ENCODE results near the gene NRP2.

Gene NRP2

GRCh38 chr2:205733648-205734047 is 51.3 kb downstream of the NRP2 start:
- no peak for DNase-seq

GRCh38 chr2:205734436-205735037 is 52.2 kb downstream of the NRP2 start:
- no peak for DNase-seq

GRCh38 chr2:205738117-205738968 is 56.0 kb downstream of the NRP2 start:
- no peak for DNase-seq

GRCh38 chr2:205739620-205740019 is 57.3 kb downstream of the NRP2 start:
- DNase-seq = no peak

- DNase-seq = no peak
Observed at GRCh38 chr2:205740381-205740780, 58.1 kb downstream of the NRP2 start.

- no peak for DNase-seq
Observed at GRCh38 chr2:205741256-205741978, 59.1 kb downstream of the NRP2 start.

GRCh38 chr2:205743137-205743536 is 60.8 kb downstream of the NRP2 start:
- no peak for DNase-seq

- DNase-seq = no peak
Observed at GRCh38 chr2:205744074-205744591, 61.8 kb downstream of the NRP2 start.

GRCh38 chr2:205745661-205746419 is 63.5 kb downstream of the NRP2 start:
- DNase-seq = no peak

GRCh38 chr2:205746420-205746785 is 64.1 kb downstream of the NRP2 start:
- DNase-seq = no peak

- no peak for DNase-seq
Observed at GRCh38 chr2:205747829-205748386, 65.6 kb downstream of the NRP2 start.

- no peak for DNase-seq
Observed at GRCh38 chr2:205748639-205749038, 66.3 kb downstream of the NRP2 start.

GRCh38 chr2:205749078-205749477 is 66.8 kb downstream of the NRP2 start:
- DNase-seq = no peak

- DNase-seq = no peak
Observed at GRCh38 chr2:205750797-205751196, 68.5 kb downstream of the NRP2 start.

- DNase-seq = no peak
Observed at GRCh38 chr2:205751569-205752031, 69.3 kb downstream of the NRP2 start.

GRCh38 chr2:205752296-205752820 is 70.1 kb downstream of the NRP2 start:
- DNase-seq = no peak

GRCh38 chr2:205752924-205753323 is 70.6 kb downstream of the NRP2 start:
- no peak for DNase-seq

GRCh38 chr2:205754285-205754923 is 72.1 kb downstream of the NRP2 start:
- DNase-seq = no peak

GRCh38 chr2:205754924-205755321 is 72.6 kb downstream of the NRP2 start:
- DNase-seq = no peak

GRCh38 chr2:205755923-205756322 is 73.6 kb downstream of the NRP2 start:
- no peak for DNase-seq

- DNase-seq = no peak
Observed at GRCh38 chr2:205757271-205757670, 75.0 kb downstream of the NRP2 start.

- DNase-seq = no peak
Observed at GRCh38 chr2:205758051-205758450, 75.8 kb downstream of the NRP2 start.
